AML-193 (cell line): ENCODE data around the gene LPP.

ENCODE experiments used
- DNase-seq, 2 experiments: peaks; one replicate each; lab custom pipeline; 2025; lab: John Stamatoyannopoulos, UW

LPP gene

DNA sequence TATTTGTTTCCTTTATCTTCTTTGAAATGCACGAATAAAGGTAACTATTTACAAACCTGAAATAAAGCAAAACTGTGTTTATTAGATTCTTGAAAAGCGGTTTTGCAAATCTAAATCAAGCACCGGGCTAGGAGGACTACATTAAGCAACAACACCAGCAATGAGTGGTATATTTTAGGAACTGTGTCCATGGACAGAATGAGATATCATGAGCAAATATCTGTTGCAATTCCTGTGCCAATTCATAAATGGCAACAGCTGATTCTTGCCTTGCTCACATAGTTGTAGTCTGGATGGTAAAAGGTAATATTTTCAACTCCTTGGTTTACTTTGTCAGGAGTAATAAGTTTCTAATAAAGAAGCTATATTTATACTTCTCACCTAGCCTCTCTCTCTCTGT is 403.3 kb downstream of the LPP start:
- DNase-seq: no peak

DNA sequence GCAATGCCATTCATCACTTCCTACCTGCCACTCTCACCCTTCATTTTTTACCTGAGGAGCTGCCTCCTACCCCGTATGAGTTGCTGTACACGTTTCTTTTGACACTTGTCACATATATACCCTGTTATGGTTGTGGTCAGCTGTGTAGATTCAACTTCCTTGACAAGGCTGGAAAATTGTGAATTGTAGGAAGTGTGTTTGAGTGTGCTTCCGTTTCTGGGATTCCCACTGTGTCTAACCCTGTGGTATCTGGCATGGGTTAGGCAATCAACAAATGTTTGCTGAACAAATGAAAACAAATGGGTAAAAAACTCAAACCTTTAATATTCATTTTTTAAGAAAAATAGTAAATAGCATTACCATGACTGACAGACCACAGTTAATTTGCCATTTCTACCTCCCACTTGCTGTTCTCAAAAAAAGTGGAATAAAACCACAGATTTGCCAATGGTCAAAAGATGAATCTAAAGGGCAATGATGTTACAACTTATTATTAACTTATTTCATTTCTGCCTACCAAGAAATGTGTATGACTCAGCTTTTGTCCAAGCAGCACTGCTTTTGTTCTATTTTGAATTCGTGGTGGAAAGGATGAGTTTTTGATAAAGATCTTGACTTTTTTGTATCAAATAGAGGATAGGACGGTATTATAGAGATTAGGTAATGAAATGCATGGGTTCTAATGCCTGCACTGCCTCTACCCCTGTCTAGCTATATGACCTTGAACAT is 404.6 kb downstream of the LPP start:
- no peak for DNase-seq

DNA sequence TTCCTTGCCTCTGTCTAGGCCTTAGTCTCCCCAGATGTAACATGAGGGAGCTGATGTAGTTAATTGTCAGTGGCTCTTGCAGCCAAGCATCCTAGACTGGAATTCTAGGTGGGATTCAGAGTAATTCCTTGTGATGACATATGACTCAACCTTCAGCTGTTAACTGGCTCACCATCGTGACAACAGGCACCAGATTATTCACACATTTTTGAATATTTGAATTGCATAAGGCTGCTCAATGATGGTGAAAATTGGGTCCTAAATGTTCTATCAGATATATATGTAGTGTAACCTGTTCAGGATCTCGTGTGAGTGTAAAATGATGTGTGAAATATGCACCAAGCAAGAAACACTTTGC is 405.1 kb downstream of the LPP start:
- DNase-seq: no peak

DNA sequence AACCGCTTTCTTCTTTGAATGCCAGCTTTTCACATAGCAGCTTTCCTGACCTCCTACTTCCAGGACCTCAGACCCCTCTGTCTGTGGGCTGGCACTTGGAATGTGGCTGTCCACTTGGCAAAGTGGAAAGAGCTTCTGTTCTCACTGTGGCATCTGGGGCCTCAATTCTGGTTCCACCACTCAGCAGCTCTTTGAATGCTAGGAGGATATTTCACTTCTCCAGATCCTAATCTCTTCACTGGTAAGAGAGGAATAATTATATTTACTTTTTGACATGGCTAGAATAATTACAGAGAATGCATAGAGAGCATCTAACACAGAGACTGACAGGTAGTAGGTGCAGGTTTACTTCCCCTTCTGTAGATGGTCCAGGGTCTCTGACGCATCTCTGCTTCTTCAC is 405.9 kb downstream of the LPP start:
- no peak for DNase-seq

DNA sequence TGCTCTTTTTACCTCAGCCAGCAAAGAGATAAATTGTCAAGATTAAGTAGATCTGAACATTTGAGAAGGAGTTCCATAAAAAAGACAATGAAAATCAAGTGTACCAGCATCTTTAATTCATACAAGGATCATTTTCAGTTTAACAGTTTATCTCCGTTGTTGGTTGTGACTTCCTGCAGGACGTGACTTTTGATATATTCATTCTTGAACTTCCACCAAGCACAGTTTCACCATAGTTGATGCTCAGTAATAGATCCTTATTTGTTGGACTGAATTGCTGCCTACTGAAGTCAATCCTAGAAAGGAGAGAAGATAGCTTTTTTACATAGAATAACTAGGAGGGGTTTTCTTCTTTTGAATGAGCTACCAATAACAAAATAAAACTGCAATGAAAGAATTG is 408.2 kb downstream of the LPP start:
- DNase-seq: no peak

DNA sequence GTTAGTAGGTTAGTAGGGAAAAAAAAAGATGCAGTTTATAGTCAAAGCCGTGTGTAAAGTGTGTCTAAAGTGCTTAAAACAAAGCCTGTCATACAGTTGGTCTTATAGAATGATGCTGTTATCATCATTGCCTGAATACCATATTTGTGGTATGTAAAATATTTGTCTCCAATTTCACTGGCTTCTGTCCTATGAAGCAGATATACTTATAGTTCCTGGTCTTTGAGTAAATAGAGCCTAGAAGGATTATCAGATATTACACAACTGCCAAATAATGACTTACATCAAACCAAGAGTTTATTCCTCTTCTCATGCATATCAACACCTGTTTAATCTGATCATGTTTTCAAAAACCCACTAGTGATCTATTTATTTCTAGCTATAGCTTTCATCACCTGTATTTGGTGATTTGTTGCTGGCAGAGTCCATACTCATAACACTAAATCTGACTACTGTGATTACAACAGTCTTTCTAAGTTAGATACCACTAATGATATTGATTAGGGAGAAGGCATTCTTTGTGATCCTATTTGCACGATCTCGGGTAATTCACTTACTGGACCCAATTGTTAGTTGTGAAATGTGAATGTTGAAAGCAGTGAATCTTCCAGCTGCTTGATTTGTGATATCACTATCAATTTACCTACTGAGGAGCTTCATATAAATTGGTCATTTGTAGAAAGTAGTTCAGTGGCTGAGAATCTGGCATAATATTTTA is 413.7 kb downstream of the LPP start:
- no peak for DNase-seq

DNA sequence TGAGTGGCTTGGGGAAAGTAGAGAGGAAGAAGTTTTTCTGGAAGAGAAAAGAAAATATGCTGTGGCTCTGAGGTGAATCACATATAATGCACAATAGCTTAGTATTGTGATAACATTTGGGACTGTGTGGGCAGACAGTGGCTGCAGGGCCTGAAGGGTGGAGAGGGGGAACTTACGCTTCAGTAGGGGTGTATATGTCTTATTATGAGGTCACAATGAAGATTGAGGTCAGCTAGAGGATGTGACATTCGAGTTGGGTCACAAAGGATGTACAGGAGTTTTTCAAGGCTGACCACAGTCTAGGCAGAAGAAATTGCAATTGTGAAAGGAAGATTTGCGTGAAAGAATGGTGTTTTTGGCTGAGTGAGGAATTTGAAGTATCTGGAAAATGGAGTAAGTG is 414.8 kb downstream of the LPP start:
- DNase-seq: no peak

DNA sequence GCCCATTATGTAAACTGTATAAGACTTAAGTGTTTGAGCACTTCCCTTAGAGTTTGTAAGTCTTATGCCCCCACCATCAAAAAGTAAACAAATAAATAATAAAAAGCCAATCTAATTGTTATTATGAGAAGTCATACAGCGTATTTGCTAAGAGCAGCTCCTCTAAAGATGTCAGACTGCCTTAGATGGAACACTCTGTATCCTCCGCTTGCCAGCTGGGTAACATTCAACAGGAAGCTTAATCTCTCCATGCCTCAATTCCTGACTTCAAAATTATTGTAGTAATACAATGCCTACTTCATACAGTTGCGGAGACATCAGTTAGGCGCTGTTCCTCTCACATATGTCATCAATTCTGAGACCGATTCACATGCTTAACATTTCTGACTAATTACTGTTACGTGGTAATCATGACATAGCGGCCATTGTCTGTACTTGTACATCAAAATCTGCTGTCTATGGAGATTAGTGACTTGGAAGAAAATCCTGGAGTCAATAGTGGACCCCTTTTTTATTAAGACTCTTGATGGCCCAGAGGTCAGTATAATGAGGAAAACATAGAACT is 417.7 kb downstream of the LPP start:
- no peak for DNase-seq

DNA sequence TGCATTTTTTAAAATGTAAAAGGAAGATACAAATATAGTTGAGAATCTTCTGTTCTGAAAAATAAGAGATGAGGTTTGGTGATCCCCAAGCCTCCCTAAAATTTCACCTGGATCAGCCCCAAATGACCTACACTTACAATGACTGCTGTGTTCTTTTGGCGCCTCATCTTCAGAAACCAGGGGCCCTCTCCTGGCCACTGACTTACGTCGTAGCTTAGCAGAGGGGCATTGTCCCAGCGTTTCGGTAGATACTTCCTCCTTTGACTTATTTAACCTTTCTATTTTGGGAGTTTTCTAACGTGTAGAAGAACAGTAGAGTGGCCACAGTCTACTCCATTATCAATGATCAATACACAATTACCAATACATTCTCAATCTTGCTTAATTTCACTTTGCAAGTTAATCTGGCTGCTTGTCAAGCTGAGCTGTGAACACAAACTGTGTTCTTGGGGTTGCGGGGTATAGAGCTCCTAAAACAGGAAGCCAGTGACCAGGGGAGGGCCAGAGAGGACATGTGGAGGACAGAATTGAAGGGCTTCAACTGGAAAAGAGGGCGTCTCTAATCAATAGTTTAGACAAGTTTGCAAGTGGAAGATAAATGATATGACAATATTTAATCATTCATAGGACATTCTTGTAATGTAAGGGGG is 419.5 kb downstream of the LPP start:
- DNase-seq: no peak

DNA sequence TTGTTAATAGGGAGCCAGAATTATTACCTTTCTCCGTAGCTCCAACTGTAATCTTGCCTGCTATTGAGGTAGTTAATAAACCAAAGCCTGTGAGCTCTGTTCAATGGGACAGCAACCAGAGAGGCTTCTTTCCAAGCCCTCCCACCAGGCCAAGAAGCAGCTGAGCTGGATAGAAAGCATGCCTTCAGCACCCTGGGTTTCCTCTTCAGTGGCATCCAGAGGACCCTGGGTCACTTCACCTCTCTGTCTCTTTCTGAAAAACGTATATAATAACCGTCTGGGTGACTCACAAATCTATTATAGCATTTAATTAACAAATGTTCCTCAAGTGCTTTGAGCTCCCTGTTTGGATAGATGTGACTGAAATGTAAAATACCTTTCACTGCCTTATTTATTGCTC is 420.0 kb downstream of the LPP start:
- DNase-seq: no peak

DNA sequence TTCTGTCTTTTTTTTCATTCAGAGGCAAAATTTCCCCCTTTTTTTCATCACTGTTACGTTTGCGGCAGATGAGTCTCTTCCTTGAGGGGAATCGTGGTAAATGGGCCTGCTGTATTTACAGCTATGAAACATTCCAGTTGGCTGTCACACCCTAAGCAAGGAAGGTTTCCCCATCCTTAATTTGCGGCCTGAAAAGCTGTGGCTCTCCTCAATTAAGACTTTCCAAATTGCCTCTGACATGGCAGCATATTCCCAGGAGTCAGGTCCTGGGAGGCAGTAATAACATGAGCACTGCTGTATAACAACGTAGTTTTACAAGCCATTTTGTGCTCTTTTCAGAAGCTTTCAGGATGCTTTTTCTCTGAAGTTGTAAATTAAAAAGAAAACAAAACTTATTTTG is 420.9 kb downstream of the LPP start:
- DNase-seq: no peak

DNA sequence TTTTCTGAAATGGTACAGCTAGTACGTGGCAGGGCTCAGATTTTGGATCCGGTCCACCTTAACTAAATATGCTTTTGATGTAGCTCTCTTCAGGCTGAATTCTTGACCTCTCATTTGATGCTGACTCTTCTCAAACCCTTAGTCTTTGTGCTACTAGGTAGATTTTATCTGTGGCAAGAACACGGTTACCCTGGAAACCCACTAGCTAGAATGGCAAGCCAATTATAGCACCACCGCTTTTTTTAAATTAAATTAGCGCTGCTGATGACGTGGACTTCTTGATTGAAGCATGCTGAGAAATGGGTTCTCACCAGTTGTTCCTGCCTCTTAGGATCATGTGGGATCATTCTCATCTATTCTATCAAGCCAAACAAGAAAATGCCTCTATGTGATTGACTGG is 421.5 kb downstream of the LPP start:
- DNase-seq: no peak

DNA sequence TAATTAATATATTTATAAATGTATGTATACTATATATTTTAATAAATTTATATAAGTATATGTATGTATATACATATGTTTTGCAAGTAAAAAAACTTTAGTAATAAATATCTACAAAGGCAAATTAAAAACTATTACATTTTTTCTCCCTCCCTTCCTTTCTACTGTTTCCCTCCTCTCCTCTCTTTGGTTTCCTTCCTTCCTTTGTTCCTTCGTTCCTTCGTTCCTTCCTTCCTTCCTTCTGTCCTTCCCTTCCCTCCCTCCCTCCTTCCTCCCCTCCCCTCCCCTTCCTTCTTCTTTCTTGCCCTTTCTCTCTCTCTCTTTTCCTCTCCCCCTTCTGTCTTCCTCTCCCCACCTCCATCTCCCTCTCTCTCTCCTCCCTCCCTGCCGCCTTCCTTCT is 423.6 kb downstream of the LPP start:
- DNase-seq: no peak

DNA sequence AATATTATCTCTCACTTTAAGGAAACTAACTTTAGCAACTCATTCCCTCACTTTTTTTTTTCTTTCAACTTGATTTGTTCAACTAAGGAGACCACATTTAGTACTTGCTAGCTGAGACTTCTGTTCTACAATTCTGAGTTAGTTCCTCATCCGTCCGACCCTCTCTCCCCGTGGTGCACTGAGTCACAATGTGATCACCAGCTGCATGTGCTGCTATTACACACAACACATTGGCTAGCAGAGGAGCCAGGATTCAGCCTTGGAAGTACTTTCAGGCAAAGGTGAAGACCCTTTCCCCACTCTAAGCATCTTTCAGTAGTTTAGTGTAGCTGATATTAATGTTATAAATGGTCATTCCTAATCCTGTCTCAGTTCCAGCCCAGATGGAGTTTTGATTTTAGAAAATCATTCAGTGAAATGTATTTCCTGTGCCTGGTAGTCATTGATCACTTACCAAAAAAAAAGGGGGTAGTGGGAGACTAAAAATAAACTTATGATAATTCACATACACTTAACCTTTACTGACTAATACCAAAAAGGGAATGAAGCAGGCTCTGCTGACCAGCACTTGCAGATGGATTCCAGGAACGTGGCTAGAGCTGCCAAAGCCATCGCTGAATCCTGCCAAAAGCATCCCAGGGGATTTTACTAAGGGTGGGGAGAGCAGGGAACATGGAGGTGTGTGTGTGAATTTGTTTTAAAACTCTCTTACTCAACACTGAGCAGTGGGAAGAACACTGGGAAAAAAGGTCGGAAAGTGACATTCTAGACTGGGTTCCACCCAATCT is 424.8 kb downstream of the LPP start:
- no peak for DNase-seq

DNA sequence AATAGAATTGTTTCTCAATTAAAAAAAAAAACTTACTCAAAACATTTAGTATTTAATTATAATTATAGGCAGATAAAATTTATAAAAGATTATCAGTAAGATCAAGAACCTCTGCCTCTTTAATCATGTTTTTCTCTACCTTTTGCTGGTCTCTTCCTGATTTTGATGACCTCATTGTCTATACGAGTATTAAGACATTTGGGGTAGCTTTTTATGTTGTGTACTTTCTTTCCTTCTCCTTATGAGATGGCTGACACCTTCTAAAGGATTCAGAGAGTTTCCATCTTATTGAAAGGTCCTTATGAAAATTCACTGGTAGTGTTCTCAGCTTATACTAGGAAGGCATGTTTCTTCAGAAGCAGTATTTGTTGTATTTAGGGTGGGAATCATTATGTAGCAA is 426.3 kb downstream of the LPP start:
- DNase-seq: no peak

DNA sequence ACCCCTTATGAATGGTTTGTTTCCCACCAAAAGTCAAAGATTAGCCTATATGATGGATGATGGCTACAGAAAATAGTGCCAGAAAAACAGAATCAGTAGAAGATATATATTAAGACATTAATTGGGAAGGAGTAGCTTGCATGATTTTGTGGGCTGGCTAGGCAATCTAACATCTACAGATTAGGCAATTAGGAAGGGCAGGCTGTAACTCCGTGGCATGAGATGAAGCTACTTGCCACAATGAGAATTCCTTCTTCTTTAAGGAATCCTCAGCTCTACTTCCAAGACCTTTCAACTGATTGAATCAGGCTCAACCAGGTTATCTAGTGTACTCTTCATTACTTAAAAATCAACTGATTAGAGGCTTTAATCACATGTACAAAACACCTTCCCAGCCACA is 426.7 kb downstream of the LPP start:
- DNase-seq: no peak

DNA sequence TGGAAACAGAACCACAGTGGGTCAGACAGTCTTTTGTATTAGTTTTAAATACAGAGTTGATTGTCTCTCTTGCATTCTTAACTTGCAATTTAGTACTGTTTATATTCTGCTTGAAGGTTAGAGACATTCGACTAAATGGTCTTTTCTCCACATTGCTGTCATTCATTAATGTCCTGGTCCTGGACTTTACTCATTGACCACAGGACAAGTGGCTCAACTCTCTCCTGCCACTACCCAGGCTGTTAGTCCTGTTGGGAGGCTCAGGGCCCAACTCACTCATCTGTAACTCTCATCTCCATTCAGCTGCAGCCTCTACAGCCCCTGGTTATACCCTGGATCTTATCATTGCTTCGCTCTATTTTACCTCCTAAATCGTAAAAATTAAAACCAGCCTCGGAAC is 427.4 kb downstream of the LPP start:
- no peak for DNase-seq

DNA sequence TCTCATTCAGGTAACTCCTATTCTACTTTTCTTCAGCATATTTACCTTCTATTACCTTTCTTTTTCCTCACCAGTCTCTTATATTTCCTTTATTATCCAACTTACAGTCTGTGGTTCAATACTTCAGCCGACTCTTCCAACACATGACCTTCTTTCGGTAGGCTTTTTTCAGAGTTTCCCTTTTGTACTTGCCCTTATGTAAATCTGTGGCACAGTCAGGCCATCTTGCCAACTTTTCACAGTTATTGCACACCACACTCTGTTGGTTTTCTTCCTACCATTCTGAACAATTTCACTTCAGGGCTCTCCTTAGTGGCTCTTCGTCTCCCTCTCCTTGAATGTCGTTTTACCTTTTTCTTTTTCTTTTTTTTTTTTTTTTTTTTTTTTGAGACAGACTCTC is 427.8 kb downstream of the LPP start:
- no peak for DNase-seq

DNA sequence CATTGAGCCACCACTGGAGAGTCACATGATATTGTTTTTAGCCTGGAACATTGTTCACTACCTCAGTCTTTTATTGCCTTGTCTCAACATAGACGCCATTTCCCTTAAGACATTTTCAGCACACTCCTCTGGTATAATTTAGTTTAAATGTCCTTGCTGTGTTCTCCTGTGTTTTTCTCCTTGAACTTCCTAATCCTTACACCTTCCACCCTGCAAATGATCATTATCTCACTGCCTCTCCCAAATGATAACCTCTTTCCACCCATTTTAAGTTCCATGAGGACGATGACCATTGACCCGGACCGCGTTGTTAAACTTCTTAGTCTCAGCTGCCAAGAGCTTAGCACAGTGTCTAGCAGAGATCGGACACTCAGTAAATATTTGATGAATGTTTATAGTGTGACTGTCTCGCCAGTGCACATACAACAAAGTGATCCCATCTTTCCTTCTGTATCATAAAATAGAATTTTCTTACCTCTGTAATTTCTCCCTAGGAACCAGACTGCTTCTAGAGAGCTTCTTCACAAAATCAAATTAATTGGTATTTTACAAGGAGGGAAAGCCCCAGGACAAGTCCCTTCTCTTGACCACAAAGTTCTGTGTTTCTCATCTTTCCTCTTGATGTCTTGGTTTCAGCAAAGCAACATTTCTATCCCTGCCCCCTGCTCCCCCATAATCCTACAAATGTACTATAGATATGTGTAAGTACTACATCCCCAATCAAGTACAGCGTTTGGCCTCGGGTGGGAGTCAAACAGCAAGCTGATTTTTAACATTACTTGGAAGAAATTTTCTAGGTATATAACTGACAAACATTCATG is 429.6 kb downstream of the LPP start:
- no peak for DNase-seq

DNA sequence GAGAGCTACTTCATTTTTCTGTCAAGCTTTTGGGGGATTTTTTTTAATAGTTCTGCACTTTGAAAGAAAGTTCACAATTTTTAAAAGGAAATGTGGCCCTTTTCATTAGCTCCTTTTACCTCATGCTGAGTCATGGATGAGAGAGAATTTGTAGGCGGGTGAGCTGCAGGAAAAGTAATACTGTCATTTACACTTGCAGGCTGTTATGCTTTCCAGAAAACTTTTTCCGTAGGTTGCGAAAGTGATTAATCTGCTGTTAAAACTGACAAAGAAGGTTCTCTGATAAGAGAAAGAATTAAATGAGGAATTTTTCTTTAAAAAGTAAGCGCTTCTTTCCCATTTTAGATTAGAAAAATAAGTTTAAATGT is 430.2 kb downstream of the LPP start:
- DNase-seq: peak; percentile 65

DNA sequence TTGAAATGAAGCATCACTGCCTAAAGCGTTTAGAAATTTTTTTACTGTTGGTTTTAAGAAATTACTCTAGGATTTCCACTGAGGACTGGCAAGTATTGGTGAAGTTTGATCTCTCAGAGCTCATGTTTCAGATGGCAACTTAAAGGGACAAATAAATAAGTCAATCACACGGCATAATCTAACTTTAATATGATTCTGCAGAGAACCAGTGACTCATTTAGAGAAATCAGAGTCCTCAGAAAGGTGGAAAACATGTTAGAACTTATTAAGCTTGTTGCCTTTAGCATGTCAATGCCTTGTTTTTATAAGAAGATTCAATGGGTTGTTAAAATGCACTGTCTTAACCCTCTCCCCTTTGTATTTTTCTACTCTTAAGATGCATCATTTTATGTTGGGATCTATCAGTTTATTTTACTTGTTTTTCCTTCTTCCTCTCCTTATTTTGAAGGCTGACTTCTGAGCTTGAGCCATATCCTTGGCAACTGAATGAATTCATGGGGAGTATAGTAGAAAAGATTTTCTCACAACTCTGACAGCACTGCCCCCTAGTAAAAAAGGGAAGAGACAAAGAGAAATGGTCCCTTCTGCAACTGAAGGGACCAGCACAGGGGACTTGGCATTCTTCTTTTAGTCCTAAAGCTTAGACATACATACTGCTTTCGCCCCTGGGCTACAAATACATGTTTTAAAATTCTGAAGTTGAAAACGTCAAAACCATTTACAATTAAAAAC is 431.2 kb downstream of the LPP start:
- DNase-seq: peak; percentile 51 to 53
